Measurements from ENCODE around the gene ADAP2.
A peak's percentile ranks its signal among the peaks of the same experiment; 100 is the strongest.
"Not testable (repeated sequence)": the region's sequence is repeated elsewhere in the genome, so short reads cannot be mapped to it uniquely, and the experiment has no call there.

Gene ADAP2

GRCh38 chr17:30921544-30922196 is at the start of gene ADAP2:
ADAP2 (plus strand) TSS chr17:30921945; CDS start chr17:30922015, 70 bp downstream.
- DNase-seq = no peak

- DNase-seq = no peak
Measured at GRCh38 chr17:30886187-30886586, 35.6 kb upstream of the ADAP2 start.

DNA sequence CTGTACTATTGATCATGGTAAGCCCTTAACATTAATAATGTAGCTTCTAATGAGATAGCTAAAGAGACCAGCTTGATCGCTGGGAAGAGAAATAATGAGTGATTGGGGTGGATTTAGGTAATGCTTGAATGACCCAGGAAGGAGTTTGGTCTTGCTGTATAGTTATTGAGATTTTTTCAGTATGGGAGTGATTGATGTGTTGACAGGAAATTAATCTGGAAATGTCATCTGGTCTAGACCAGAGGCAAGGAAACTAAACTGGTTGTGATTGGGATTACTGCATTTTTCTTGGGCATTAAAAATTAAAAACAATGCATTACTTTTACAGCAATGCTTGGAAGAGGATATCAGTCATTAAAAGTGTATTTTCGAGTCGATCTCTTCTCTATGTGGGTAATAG is 27.5 kb upstream of the ADAP2 start:
- no peak for DNase-seq

GRCh38 chr17:30897311-30897710 is 24.4 kb upstream of the ADAP2 start:
- DNase-seq = no peak

DNA sequence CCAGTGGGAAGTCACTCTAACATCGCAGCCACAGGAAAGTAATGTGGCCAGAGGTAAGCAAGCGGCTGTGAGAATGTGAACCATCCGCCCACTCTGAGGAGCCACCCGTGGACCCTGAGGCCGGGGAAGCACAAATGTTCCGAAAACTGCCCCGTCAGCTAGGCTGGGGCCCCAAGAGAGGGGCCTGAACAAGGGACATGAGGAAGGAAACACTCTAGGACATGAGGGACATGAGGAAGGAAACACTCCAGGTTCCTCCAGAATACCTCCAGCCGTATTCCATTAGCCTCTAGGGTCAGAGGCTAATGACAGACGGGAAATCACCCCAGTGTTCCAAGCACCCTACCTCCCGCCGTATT is 16.0 kb upstream of the ADAP2 start:
- no peak for DNase-seq

- peak; percentile 70 for DNase-seq
Measured at GRCh38 chr17:30906101-30906911, 15.4 kb upstream of the ADAP2 start, which contains the start of gene TEFM. TEFM (minus strand) TSS chr17:30906238; CDS start chr17:30906198, 40 bp downstream.

DNA sequence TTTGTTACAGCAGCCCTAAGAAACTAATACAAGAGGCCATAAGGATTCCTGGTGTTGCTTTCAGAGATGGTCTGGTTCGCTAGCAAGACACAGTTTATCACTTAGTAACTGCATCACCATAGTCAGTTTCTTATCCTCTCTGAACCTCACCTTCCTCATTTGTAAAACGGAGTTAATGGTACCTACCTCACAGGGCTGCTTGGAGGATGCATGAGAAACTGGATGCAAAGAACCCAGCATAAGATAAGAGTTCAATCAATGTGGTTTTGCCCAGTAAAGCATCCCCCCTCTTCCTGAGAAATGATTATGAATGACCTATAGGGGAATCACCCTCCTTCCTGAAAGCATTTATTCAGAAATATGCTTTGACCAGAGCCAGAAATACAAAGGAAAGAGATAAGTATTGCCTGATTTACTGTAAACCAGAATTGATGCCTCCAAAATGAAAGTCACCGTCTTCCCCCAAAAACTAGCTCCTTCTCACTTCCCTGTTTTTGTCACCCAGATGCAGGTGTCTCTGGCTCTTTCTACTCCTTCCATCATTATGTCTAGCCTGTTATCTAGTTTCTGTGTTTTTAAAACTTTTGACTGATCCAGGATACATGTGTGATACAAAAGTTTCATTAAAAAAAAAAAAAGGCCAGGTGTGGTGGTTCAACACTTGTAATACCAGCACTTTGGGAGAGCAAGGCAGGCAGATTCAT is 12.9 kb upstream of the ADAP2 start:
- no peak for DNase-seq

DNA sequence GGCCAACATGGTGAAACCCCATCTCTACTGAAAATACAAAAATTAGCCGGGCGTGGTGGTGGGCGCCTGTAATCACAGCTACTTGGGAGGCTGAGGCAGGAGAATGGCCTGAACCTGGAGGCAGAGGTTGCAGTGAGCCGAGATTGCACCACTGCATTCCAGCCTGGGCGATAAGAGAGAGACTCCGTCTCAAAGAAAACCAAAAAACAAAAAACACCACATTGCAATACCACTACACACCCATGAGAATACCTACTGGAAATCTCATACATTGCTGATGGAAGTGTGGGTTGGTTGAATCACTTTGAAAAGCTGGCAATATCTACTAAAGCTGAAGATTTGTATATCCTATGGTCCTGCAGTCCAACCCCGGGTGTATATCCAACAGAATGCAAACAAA is 11.6 kb upstream of the ADAP2 start:
- DNase-seq = not testable (repeated sequence)

DNA sequence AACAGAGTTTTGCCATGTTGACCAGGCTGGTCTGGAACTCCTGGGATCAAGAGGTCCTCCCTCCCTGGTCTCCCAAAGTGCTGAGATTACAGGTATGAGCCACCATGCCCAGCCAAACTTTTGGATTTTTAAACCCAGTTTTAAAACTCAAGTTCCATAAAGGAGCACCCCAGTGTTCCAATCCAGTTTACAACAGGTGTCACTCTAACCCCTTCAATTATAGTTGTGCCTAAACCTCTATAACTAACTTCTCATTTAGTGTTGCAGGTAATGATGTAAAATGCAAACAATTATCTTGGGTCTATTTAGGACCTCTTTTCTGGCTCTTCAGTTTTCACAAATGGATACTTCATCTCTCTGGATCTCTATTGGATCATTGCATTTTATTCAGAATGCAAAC is 7.8 kb upstream of the ADAP2 start:
- no peak for DNase-seq

DNA sequence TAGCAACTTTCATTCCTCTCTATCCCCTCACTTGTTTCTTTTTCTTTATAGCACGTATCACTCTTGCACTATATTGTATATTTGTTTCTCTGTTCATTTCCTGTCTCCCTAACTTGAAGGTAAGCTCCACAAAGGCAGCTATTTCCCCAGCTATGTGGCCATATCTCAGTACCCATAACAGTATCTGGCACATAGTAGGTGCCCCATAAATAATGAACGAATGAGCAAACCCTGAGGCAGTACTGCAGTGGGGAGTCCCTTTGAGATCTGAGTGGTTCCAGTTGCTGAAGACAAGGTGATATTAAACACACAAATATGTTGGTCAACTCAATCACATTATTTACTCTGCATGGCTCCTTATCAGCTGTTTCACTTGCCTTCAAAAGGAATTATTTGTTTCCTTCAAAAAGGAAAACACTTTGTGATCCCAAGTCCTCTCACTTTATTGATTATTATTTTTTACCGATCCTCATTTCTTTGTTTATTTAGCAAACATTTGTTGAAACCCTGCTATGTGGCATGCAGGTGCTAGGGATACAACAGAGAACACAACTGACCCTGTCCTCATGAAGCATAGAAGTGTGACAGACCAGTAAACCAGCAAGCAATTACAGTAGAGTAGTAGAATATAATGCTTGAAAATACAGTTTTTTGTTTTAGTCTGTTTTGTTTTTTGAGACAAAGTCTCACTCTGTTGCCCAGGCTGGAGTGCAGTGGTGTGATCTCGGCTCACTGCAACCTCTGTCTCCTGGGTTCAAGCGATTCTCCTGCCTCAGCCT is 5.7 kb upstream of the ADAP2 start:
- no peak for DNase-seq

DNA sequence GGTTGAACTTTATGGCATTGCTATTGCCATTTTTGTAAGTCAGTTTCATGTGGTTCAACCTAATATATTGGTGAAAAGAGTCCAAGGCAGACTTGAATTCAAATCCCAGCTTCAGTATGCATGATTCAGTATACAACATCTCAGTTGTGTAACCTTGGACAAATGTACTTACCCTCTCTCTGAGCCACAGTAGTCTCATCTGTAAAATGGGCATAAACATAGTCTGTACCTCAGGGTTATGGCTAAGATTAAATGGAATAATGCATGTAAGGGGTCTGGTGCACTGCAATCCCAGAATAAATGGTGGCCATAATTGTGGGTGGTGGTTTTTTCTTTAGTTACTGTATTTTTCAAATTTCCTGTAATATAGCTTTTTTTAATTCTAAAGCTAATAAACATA is 4.7 kb upstream of the ADAP2 start:
- DNase-seq = no peak

DNA sequence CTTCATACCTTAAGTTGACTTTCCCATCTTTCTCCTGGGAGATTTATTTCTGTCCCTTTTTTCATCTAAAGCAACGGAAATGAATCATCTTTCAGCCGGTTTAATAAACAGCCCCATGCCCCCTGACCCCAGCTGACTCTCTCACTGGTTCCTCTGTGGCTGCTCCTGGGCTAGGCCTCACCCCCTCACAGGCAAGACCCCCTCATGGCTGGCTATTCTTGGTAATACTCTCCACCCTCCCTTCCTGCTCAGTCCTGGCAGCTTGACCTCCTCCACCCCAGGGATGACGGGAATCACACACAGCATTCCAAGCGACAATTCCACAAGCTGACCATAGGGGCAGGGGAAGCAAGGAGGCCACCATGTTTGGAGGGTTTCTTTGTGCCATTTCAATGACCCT is 1.5 kb upstream of the ADAP2 start:
- no peak for DNase-seq

- DNase-seq = no peak
Measured at GRCh38 chr17:30920683-30921543, 832 bp upstream of the ADAP2 start.

- no peak for DNase-seq
Measured at GRCh38 chr17:30922235-30923030, 688 bp downstream of the ADAP2 start.

DNA sequence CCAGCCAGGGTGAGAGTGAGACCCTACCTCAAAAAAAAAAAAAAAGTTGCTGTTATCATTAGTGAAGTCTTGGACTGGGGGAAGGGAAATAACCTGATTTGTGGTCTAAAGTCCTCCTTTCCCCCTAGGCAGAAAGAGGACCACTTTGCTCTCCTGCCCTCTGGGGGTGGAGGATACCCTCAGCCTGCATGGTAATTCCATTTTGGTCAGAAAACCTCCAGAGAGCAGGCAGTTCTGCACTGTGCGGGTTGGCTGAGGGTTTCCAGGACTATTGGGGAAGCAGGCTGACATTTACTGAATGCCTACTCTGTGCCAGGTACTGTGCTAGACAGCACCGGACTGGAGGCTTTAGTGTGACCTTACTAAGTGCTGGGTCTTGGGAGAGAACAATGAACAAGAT is 2.6 kb downstream of the ADAP2 start:
- DNase-seq = no peak

GRCh38 chr17:30926516-30926915 is 4.8 kb downstream of the ADAP2 start:
- DNase-seq = no peak

DNA sequence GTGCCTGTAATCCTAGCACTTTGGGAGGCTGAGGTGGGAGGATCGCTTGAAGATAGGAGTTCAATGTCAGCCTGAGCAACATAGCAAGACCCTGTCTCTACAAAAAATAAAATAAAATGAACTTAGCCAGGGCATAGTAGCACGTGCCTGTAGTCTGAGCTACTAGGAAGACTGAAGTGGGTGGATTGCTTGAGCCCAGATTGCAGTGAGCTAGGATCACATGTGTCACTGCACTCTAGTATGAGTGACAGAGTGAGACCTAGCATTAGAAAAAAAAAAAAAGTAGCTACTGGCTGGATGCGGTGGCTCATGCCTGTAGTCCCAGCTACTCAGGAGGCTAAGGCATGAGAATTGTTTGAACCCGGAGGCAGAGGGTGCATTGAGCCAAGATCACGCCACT is 6.0 kb downstream of the ADAP2 start:
- DNase-seq = no peak

- DNase-seq = no peak
Measured at GRCh38 chr17:30928584-30928983, 6.8 kb downstream of the ADAP2 start.

GRCh38 chr17:30929081-30929633 is 7.4 kb downstream of the ADAP2 start:
- no peak for DNase-seq

- DNase-seq = not testable (repeated sequence)
Measured at GRCh38 chr17:30929861-30930260, 8.1 kb downstream of the ADAP2 start.

DNA sequence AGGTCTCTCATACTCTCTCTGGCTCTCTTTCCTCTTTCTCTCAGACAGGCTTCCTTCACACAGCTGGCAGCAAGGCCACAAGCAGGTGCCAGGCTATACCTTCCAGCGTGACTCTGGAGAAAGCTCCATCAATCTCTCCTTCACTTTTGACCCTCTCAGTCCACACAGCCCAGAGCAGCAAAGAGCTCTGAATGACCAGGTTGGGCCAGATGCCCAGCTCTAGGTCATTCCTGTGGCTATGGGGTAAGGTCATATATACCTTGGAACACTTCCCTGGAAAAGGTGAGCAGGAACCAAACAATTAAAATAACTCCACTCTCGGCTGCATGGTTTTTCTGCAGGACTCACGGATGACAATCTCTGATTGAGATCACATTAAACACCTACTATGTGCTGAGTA is 8.8 kb downstream of the ADAP2 start:
- no peak for DNase-seq

Measured in NCI-H1105 treated with DMSO at 0.1 percent for 48 hours (cell line).